ENCODE results near the gene ZNF770.

- TF ChIP-seq POLR2A (IDR thresholded peaks at IDR 0.05; ENCODE audit: low read length) (no peak), GATA1 (IDR thresholded peaks at IDR 0.05; ENCODE audit: low read depth, low read length) (no peak)
Measured at GRCh38 chr15:35019404-35020327, 31.6 kb upstream of the ZNF770 start.
